Peyer's patch (tissue), 4 donors: Measurements from ENCODE around the gene MARK4.

Experiments used
- POLR2A ChIP-seq, 2 donors: fragments of 450-650 bp; IDR thresholded peaks; one replicate each; pipeline ENCODE4 v1.5.1; 2017; ENCODE audit warnings: antibody characterized with exemption in 2 of 2, mild to moderate bottlenecking in 2 of 2, moderate library complexity in 2 of 2
- TF ChIP-seq, protein P1 (sequence below), 6 experiments: fragments of 450-650 bp in 4 of 6; fragments of 200-600 bp in 2 of 6; sonication (generic) in 1 of 6; IDR thresholded peaks; one replicate each; pipeline ENCODE4 v1.5.1; 2017 to 2019; ENCODE audit warnings: antibody characterized with exemption in 6 of 6, mild to moderate bottlenecking in 3 of 6, moderate library complexity in 1 of 6

DNA sequence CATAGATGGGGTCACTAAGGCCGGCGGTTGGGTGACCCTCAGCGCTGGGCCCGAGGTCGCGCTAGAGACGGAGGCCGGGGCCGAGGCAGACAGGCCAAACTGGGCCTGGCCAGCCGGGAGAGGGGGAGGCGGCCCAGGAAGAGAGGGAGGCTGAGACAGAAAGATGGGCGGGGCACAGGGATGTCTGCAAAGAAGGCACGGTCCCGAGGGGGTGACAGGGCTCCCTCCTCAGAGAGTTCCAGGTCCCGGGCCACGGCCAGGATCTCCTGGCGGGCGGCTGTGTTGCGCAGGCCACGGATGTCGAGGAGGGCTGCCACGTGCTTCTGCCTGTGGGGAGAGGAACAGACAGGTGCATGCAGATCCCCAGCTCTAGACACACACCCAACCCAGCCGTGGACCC is 38.0 kb upstream of the MARK4 start:
- TF ChIP-seq, protein P1, sequence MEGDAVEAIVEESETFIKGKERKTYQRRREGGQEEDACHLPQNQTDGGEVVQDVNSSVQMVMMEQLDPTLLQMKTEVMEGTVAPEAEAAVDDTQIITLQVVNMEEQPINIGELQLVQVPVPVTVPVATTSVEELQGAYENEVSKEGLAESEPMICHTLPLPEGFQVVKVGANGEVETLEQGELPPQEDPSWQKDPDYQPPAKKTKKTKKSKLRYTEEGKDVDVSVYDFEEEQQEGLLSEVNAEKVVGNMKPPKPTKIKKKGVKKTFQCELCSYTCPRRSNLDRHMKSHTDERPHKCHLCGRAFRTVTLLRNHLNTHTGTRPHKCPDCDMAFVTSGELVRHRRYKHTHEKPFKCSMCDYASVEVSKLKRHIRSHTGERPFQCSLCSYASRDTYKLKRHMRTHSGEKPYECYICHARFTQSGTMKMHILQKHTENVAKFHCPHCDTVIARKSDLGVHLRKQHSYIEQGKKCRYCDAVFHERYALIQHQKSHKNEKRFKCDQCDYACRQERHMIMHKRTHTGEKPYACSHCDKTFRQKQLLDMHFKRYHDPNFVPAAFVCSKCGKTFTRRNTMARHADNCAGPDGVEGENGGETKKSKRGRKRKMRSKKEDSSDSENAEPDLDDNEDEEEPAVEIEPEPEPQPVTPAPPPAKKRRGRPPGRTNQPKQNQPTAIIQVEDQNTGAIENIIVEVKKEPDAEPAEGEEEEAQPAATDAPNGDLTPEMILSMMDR (IDR thresholded peaks at IDR 0.05), result no peak
- no peak for TF ChIP-seq POLR2A (IDR thresholded peaks at IDR 0.05)
